Ovary (tissue), 9 donors: ENCODE measurements around the gene PANX1. TPM values are rescaled to one million over a fixed set of nuclear protein-coding genes. Genes with fewer than 3 reads are reported as not detected.

Experiments
- DNase-seq, 5 donors: peaks; one replicate each; pipeline ENCODE4 v3.0.0-alpha.2; 2019 to 2020
- H3K27ac ChIP-seq, 2 donors: fragments of 200-600 bp; one replicate each; pipeline versions ENCODE4 v1.5.1 to v1.8.0; 2019 to 2022
- H3K27me3 ChIP-seq: fragments of 200-600 bp; one replicate; pipeline ENCODE4 v1.8.0; 2022
- H3K36me3 ChIP-seq: fragments of 200-600 bp; sonication (generic); one replicate; pipeline ENCODE4 v1.5.1; 2019
- H3K4me1 ChIP-seq: one replicate; pipeline ENCODE4 v1.8.1; 2013; ENCODE audit warnings: mild to moderate bottlenecking, moderate library complexity; ENCODE audit not compliant: insufficient read depth
- H3K4me3 ChIP-seq: fragments of 200-600 bp; sonication (generic); one replicate; pipeline ENCODE4 v1.5.1; 2017
- H3K9me3 ChIP-seq, 2 donors: fragments of 200-600 bp in 1 of 2; sonication (generic) in 1 of 2; one replicate each; pipeline versions ENCODE4 v1.5.1 to v1.8.1; 2013 to 2019; ENCODE audit warnings: mild to moderate bottlenecking in 1 of 2, moderate library complexity in 1 of 2
- EP300 ChIP-seq: sonication (generic); formaldehyde crosslinking; IDR thresholded peaks from one replicate; pipeline ENCODE4 v1.6.1; 2017; ENCODE audit warnings: antibody characterized with exemption
- POLR2A ChIP-seq: fragments of 450-650 bp; IDR thresholded peaks from one replicate; pipeline ENCODE4 v1.6.1; 2017; ENCODE audit warnings: antibody characterized with exemption, mild to moderate bottlenecking, moderate library complexity
- WGBS, 3 donors: extraction: QIAGEN DNeasy Blood & Tissue Kit in 1 of 3; methylation state at CpG; one replicate each; pipeline versions ENCODE4 v1.1.5 to v1.1.7; 2013 to 2017; 5-methylcytosine and 5-hydroxymethylcytosine counted together
- intact Hi-C, 4 donors: fragments of 100-400 bp; cut with DNase I; formaldehyde crosslinking; loops; one replicate each; pipeline versions ENCODE4 v1.11.0 to v1.15.1; 2022 to 2023
- polyA plus RNA-seq, 2 donors: library from polyadenylated mRNA; stranded (reverse); fragments of 200-250 nt in 1 of 2; fragments of 350-450 nt in 1 of 2; fragmentation: Illumina TruSeq in 1 of 2; extraction: RNeasy Lipid Tissue Mini Kit (QIAGEN cat#74804) in 1 of 2; gene quantifications; one replicate each; pipeline ENCODE4 v1.2.3, GENCODE V29; 2013 to 2014
- total RNA-seq, 7 donors: library from RNA; depleted of rRNA in 2 of 7; stranded (reverse); fragments of >200 nt in 2 of 7; fragmentation: NEBNext Ultra II Directional in 3 of 7; extraction: Animal tissue kit (Norgen Biotek cat#: 25700) in 3 of 7; gene quantifications; one replicate each; pipeline versions ENCODE4 v1.1.0 to v1.2.4, GENCODE V29; 2016 to 2023
- TF ChIP-seq, protein P1 (sequence below), 3 donors: fragments of 450-650 bp in 2 of 3; fragments of 200-600 bp in 1 of 3; IDR thresholded peaks; one replicate each; pipeline versions ENCODE4 v1.5.1 to v1.8.0; 2016 to 2022; ENCODE audit warnings: antibody characterized with exemption in 3 of 3, mild to moderate bottlenecking in 1 of 3
- donor health status: DM: no; HTN: no; CAD: no; lungs with moderate emphysema.
- donor health status: DM: no; HTN: no; CAD: no.
- donor health status: Bipolar disorder and iron deficiency.
- donor health status: DM: yes; HTN: yes; CAD: no.
- donor health status: DM: no; HTN: no; CAD: no.
- donor health status: DM: yes; HTN: yes; CAD: no.

Gene PANX1
- total and polyA plus RNA-seq, 9 donors = 4.9 to 37.9 (median 12.7) TPM

DNA sequence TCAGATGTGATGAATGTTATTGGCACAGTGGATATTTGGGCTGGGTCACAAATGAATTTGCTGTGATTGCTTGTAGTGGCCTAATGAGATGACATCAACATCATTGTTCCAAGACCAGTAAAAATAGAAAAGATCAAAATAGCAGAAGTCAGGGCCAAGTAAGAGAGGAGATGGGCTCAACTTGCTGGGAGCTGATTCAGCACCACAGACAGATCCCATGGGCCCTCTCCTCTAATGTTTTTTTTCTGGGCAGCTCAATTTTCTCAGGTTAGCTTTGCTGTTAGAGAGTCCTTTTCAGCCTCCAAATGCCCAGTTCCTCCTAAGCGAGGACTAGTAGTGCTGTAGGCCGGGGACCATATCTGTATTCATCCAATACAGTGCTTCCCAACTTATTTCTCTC lies 89.7 kb downstream of the PANX1 start:
- TF ChIP-seq EP300 (no peak), POLR2A (no peak)
- TF ChIP-seq, protein P1, sequence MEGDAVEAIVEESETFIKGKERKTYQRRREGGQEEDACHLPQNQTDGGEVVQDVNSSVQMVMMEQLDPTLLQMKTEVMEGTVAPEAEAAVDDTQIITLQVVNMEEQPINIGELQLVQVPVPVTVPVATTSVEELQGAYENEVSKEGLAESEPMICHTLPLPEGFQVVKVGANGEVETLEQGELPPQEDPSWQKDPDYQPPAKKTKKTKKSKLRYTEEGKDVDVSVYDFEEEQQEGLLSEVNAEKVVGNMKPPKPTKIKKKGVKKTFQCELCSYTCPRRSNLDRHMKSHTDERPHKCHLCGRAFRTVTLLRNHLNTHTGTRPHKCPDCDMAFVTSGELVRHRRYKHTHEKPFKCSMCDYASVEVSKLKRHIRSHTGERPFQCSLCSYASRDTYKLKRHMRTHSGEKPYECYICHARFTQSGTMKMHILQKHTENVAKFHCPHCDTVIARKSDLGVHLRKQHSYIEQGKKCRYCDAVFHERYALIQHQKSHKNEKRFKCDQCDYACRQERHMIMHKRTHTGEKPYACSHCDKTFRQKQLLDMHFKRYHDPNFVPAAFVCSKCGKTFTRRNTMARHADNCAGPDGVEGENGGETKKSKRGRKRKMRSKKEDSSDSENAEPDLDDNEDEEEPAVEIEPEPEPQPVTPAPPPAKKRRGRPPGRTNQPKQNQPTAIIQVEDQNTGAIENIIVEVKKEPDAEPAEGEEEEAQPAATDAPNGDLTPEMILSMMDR (IDR thresholded peaks at IDR 0.05) = no peak
- WGBS, 3 donors = 87 to 90% (median 88%) methylated on average over 2 of the region's 2 CpGs
- H3K27me3 ChIP-seq = no peaks in the 10 kb centered on the region

DNA sequence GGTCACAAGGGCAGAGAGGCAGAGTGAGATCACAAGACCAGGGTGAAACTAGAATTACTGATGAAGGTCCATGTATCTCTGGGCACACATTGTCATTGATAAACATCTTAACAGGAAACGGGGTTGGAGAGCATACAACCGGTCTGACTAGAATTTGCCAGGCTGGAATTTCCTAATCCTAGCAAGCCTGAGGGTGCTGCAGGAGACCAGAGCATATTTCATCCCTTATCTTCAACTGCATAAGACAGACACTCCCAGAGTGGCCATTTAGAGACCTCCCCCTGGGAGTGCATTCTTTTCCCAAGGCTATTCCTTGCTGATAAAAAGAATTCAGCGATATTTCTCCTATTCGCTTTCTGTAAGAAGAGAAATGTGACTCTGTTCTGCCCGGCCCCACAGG lies 91.1 kb downstream of the PANX1 start:
- intact Hi-C loops = no loop called here
- DNase-seq = no peak
- H3K27me3 ChIP-seq = no peaks in the 10 kb centered on the region
- no peaks in the 10 kb centered on the region for H3K4me1 ChIP-seq
- TF ChIP-seq, protein P1 (IDR thresholded peaks at IDR 0.05) = no peak
- TF ChIP-seq EP300 (no peak), POLR2A (no peak)
- WGBS, 3 donors = 79 to 93% (median 86%) methylated on average over 5 of the region's 5 CpGs
- H3K9me3 ChIP-seq = no peaks in the 10 kb centered on the region
- no peaks in the 10 kb centered on the region for H3K36me3 ChIP-seq
- H3K27ac ChIP-seq = no peak overlapping the region
- H3K4me3 ChIP-seq = no peak overlapping the region

More for the DNA sequence above, 89.7 kb downstream of the PANX1 start:
- Histone ChIP-seq H3K9me3 (no peaks in the 10 kb centered on the region), H3K4me1 (no peaks in the 10 kb centered on the region), H3K4me3 (no peak overlapping the region), H3K27ac (no peak overlapping the region), H3K36me3 (no peaks in the 10 kb centered on the region)
- no peak for DNase-seq
- intact Hi-C loops = no loop called here

DNA sequence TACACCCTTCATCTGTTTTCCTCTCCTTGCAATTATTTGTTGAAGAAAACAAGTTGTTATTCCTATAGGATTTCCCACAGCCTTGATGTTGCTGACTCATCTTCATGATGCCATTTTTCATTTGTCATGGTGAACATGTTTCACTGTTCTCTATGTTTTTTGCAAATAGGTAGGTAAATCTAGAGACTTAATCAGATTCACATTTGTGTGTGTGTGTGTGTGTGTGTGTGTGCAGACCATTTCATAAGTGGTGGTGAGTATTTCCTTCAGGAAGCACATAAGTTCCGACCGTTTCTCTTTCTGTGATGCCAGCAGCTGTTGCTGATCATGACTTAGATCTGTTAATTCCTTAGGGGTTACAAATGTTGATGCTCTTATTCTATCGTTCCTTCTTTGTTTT lies 95.4 kb downstream of the PANX1 start:
- H3K27me3 ChIP-seq = no peaks in the 10 kb centered on the region
- H3K27ac ChIP-seq = no peak overlapping the region
- no peaks in the 10 kb centered on the region for H3K4me1 ChIP-seq
- DNase-seq = no peak
- H3K36me3 ChIP-seq = no peaks in the 10 kb centered on the region
- 26 to 42% (median 32%) methylated on average over 3 of the region's 3 CpGs for WGBS, 3 donors
- H3K4me3 ChIP-seq = no peak overlapping the region
- intact Hi-C loops = no loop called here
- TF ChIP-seq, protein P1 (IDR thresholded peaks at IDR 0.05) = no peak
- TF ChIP-seq EP300 (no peak), POLR2A (no peak)
- H3K9me3 ChIP-seq = no peaks in the 10 kb centered on the region

Other genes with a start within 250 kb of the PANX1 start
- gene HEPHL1, start 107.5 kb upstream of the PANX1 start, total RNA-seq = not detected
- gene HEPHL1, start 107.5 kb upstream of the PANX1 start, polyA plus RNA-seq = under 1 TPM; 0.02 to 0.03 TPM
- gene IZUMO1R, start 175.7 kb downstream of the PANX1 start, total RNA-seq = under 1 TPM in 1 of 7 donors, not detected in 6; 0.52 TPM
- gene IZUMO1R, start 175.7 kb downstream of the PANX1 start, polyA plus RNA-seq = not detected